Natural killer cell (primary cell): ENCODE measurements around the gene RNH1. TPM values are rescaled to one million over a fixed set of nuclear protein-coding genes. Genes with fewer than 3 reads are reported as not detected.

Experiments
- ATAC-seq, 3 donors: fragments of 150-1000 bp in 2 of 3; fragments of 200-7000 bp in 1 of 3; cut with Tn5 transposase; 1 replicate in 1 of 3; 2 replicates in 2 of 3; pipeline ENCODE4 v1.10.0; 2021; ENCODE audit warnings: mild to moderate bottlenecking in 2 of 3, moderate library complexity in 2 of 3
- DNase-seq, 2 donors: peaks; one replicate each; pipeline versions ENCODE4 v3.0.0 to v3.0.0-alpha.2; 2013 to 2021; ENCODE audit warnings: mixed read lengths in 1 of 2
- H3K27ac ChIP-seq: one replicate; pipeline ENCODE4 v1.5.1; 2013; ENCODE audit warnings: mild to moderate bottlenecking, low read length
- H3K27me3 ChIP-seq: one replicate; pipeline ENCODE4 v1.6.1; 2013; ENCODE audit warnings: low read length; ENCODE audit not compliant: control insufficient read depth, insufficient read depth
- H3K36me3 ChIP-seq: one replicate; pipeline ENCODE4 v1.6.1; 2013; ENCODE audit warnings: low read length; ENCODE audit not compliant: control insufficient read depth, insufficient read depth
- H3K4me1 ChIP-seq: one replicate; pipeline ENCODE4 v1.6.1; 2013; ENCODE audit warnings: low read length; ENCODE audit not compliant: control insufficient read depth, insufficient read depth
- H3K4me3 ChIP-seq: one replicate; pipeline ENCODE4 v1.5.1; 2013; ENCODE audit warnings: low read length
- H3K9me3 ChIP-seq: one replicate; pipeline ENCODE4 v1.6.1; 2013; ENCODE audit warnings: low read length; ENCODE audit not compliant: control insufficient read depth, insufficient read depth
- H3K27ac Mint-ChIP-seq, 2 donors: one replicate each; pipeline ENCODE4 v1.8.0; 2022; ENCODE audit warnings: mild to moderate bottlenecking in 2 of 2, mixed read lengths in 2 of 2, moderate library complexity in 1 of 2
- H3K27me3 Mint-ChIP-seq, 2 donors: one replicate each; pipeline ENCODE4 v1.8.0; 2022; ENCODE audit warnings: low read depth in 2 of 2, mixed read lengths in 2 of 2
- H3K36me3 Mint-ChIP-seq: one replicate; pipeline ENCODE4 v1.8.0; 2022; ENCODE audit warnings: mixed read lengths
- H3K4me1 Mint-ChIP-seq, 2 donors: one replicate each; pipeline ENCODE4 v1.8.0; 2022; ENCODE audit warnings: mixed read lengths in 2 of 2
- H3K4me3 Mint-ChIP-seq: one replicate; pipeline ENCODE4 v1.8.0; 2022; ENCODE audit warnings: mild to moderate bottlenecking, moderate library complexity, mixed read lengths
- H3K9me3 Mint-ChIP-seq, 2 donors: one replicate each; pipeline ENCODE4 v1.8.0; 2022; ENCODE audit warnings: mixed read lengths in 2 of 2
- CTCF ChIP-seq: fragments of 200-600 bp; IDR thresholded peaks from one replicate; pipeline ENCODE4 v1.8.0; 2022; ENCODE audit warnings: antibody characterized with exemption
- WGBS: methylation state at CpG from one replicate; pipeline ENCODE4 v1.1.7; 2013; ENCODE audit warnings: missing lambda C conversion rate; ENCODE audit not compliant: insufficient coverage; 5-methylcytosine and 5-hydroxymethylcytosine counted together
- intact Hi-C: fragments of 100-400 bp; cut with micrococcal nuclease; formaldehyde crosslinking; loops from one replicate; pipeline ENCODE4 v1.14.2; 2022
- total RNA-seq, 4 donors: library from RNA; stranded (reverse); fragments of 120-200 nt in 1 of 4; gene quantifications; one replicate each; pipeline versions ENCODE4 v1.2.3 to v1.2.4, GENCODE V29; 2013 to 2022

RNH1 gene
- total RNA-seq, 3 donors from 2014 or later (not counting 1 experiment from before 2014, with no cell fraction given) = 113 to 120 (median 118) TPM

GRCh38 chr11:494761-495536 is 12.1 kb downstream of the RNH1 start:
- ATAC-seq (no peak), DNase-seq (no peak)
- Histone ChIP-seq H3K27ac (no peak overlapping the region), H3K27me3 (no peaks in the 10 kb centered on the region), H3K4me1 (no peaks in the 10 kb centered on the region), H3K4me3 (no peak overlapping the region), H3K9me3 (no peaks in the 10 kb centered on the region), H3K36me3 (peaks cover 52% of the 10 kb centered on the region)
- no peak for TF ChIP-seq CTCF
- no peaks in the 10 kb centered on the region for H3K27me3 Mint-ChIP-seq
- no peak overlapping the region for H3K4me3 Mint-ChIP-seq
- no peak overlapping the region for H3K27ac Mint-ChIP-seq
- 92% methylated on average over 37 of the region's 37 CpGs for WGBS
- intact Hi-C loops = no loop called here
- peaks cover 9% of the 10 kb centered on the region for H3K36me3 Mint-ChIP-seq
- peaks cover 0 to 7% of the 10 kb centered on the region in 2 donors for H3K4me1 Mint-ChIP-seq
- no peaks in the 10 kb centered on the region for H3K9me3 Mint-ChIP-seq

- 88% methylated on average over 32 of the region's 32 CpGs for WGBS
- peaks cover 34% of the 10 kb centered on the region for H3K36me3 ChIP-seq
- no peak for TF ChIP-seq CTCF
Observed at GRCh38 chr11:492427-493226, 14.4 kb downstream of the RNH1 start.

GRCh38 chr11:491358-491757 is 15.7 kb downstream of the RNH1 start:
- Mint-ChIP-seq H3K4me1 (no peaks in the 10 kb centered on the region), H3K9me3 (no peaks in the 10 kb centered on the region), H3K27ac (no peak overlapping the region), H3K27me3 (no peaks in the 10 kb centered on the region), H3K36me3 (no peaks in the 10 kb centered on the region), H3K4me3 (no peak overlapping the region)
- intact Hi-C loops = no loop called here
- DNase-seq (no peak), ATAC-seq (no peak)
- Histone ChIP-seq H3K4me3 (no peak overlapping the region), H3K27me3 (no peaks in the 10 kb centered on the region), H3K4me1 (no peaks in the 10 kb centered on the region), H3K36me3 (peaks cover 22% of the 10 kb centered on the region), H3K9me3 (no peaks in the 10 kb centered on the region), H3K27ac (no peak overlapping the region)
- no peak for TF ChIP-seq CTCF
- 93% methylated on average over 7 of the region's 7 CpGs for WGBS

More at GRCh38 chr11:492427-493226, 14.4 kb downstream of the RNH1 start:
- no peak overlapping the region for H3K27ac ChIP-seq
- H3K9me3 ChIP-seq = no peaks in the 10 kb centered on the region
- Mint-ChIP-seq H3K4me1 (peaks cover 0 to 6% of the 10 kb centered on the region in 2 donors), H3K9me3 (no peaks in the 10 kb centered on the region), H3K27ac (peak overlapping the region in 1 of 2 donors; percentile 42), H3K27me3 (no peaks in the 10 kb centered on the region), H3K4me3 (no peak overlapping the region), H3K36me3 (peaks cover 7% of the 10 kb centered on the region)
- ATAC-seq (no peak), DNase-seq (no peak)
- no peaks in the 10 kb centered on the region for H3K27me3 ChIP-seq
- intact Hi-C loops = no loop called here
- H3K4me1 ChIP-seq = no peaks in the 10 kb centered on the region
- H3K4me3 ChIP-seq = no peak overlapping the region
